ENCODE measurements around the gene THAP5. TPM values are rescaled to one million over a fixed set of nuclear protein-coding genes. Genes with fewer than 3 reads are reported as not detected.

THAP5 gene
- total RNA-seq, 1 experiment from 2014 or later: 24.6 TPM

DNA sequence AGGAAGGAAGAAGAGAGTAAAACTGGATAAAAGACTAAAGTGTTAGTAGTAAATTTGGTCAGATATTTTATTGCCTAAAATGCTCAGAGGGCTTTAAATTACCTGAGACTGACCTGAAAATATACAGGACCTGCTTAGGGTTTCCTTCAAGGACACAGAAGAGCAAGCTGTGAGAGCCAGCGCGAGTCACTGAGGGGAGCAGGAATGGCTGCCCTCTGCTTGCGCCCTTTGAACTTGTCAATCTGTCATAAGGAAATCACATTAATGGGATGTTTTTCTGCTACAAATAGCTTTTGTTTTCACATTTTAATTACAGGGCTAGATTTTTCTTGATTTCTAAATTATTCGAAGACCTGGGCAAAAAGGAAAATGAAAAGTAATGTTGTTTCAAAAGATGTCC lies 27.1 kb upstream of the THAP5 start:
- POLR2A ChIA-PET: no interaction called here
- H3K27me3 ChIP-seq (ENCODE audit: control insufficient read depth, insufficient read depth, low read length): peaks cover 5% of the 10 kb centered on the region; the same call in 1 of the 2 replicates
- CTCF ChIA-PET: no interaction called here
- H3K4me1 ChIP-seq (ENCODE audit: control insufficient read depth, insufficient read depth, low read length): no peaks in the 10 kb centered on the region
- BruUV-seq (replicated peaks): no TSS peak
- H3K36me3 ChIP-seq (ENCODE audit: control insufficient read depth, insufficient read depth, low read length): no peaks in the 10 kb centered on the region
- ATAC-seq (no peak), DNase-seq (ENCODE audit: low read depth, low spot score) (no peak)
- in situ Hi-C loops (cut with HindIII; ENCODE audit: low pct_unique_long_range_greater_than_20kb, low sequenced_read_pairs): no loop called here
- intact Hi-C loops (cut with micrococcal nuclease; ENCODE audit: unreplicated experiment): no loop called here
- H3K9me3 ChIP-seq (ENCODE audit: control insufficient read depth, insufficient read depth, low read depth, low read length): no peaks in the 10 kb centered on the region
- no peak for TF ChIP-seq POLR2AphosphoS5 (IDR thresholded peaks at IDR 0.05; ENCODE audit: low read depth, low read length)
- TF ChIP-seq, protein P1, sequence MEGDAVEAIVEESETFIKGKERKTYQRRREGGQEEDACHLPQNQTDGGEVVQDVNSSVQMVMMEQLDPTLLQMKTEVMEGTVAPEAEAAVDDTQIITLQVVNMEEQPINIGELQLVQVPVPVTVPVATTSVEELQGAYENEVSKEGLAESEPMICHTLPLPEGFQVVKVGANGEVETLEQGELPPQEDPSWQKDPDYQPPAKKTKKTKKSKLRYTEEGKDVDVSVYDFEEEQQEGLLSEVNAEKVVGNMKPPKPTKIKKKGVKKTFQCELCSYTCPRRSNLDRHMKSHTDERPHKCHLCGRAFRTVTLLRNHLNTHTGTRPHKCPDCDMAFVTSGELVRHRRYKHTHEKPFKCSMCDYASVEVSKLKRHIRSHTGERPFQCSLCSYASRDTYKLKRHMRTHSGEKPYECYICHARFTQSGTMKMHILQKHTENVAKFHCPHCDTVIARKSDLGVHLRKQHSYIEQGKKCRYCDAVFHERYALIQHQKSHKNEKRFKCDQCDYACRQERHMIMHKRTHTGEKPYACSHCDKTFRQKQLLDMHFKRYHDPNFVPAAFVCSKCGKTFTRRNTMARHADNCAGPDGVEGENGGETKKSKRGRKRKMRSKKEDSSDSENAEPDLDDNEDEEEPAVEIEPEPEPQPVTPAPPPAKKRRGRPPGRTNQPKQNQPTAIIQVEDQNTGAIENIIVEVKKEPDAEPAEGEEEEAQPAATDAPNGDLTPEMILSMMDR (IDR thresholded peaks at IDR 0.05): no peak
- no peak for TF ChIP-seq TCF7L2 (IDR thresholded peaks at IDR 0.05; ENCODE audit: low read depth, low read length)
- no peak for TF ChIP-seq SIN3A (IDR thresholded peaks at IDR 0.05; ENCODE audit: borderline replicate concordance, insufficient read depth, low read depth, low read length)
- TF ChIP-seq, protein P2, sequence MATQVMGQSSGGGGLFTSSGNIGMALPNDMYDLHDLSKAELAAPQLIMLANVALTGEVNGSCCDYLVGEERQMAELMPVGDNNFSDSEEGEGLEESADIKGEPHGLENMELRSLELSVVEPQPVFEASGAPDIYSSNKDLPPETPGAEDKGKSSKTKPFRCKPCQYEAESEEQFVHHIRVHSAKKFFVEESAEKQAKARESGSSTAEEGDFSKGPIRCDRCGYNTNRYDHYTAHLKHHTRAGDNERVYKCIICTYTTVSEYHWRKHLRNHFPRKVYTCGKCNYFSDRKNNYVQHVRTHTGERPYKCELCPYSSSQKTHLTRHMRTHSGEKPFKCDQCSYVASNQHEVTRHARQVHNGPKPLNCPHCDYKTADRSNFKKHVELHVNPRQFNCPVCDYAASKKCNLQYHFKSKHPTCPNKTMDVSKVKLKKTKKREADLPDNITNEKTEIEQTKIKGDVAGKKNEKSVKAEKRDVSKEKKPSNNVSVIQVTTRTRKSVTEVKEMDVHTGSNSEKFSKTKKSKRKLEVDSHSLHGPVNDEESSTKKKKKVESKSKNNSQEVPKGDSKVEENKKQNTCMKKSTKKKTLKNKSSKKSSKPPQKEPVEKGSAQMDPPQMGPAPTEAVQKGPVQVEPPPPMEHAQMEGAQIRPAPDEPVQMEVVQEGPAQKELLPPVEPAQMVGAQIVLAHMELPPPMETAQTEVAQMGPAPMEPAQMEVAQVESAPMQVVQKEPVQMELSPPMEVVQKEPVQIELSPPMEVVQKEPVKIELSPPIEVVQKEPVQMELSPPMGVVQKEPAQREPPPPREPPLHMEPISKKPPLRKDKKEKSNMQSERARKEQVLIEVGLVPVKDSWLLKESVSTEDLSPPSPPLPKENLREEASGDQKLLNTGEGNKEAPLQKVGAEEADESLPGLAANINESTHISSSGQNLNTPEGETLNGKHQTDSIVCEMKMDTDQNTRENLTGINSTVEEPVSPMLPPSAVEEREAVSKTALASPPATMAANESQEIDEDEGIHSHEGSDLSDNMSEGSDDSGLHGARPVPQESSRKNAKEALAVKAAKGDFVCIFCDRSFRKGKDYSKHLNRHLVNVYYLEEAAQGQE (IDR thresholded peaks at IDR 0.05; ENCODE audit: insufficient read depth in 1 of 2, low read depth in 2 of 2, low read length in 1 of 2): no peak
- H3K4me3 ChIP-seq (ENCODE audit: low read depth in 2 of 2, low read length in 2 of 2): no peak overlapping the region
- H3K27ac ChIP-seq (ENCODE audit: low read length): no peak overlapping the region

DNA sequence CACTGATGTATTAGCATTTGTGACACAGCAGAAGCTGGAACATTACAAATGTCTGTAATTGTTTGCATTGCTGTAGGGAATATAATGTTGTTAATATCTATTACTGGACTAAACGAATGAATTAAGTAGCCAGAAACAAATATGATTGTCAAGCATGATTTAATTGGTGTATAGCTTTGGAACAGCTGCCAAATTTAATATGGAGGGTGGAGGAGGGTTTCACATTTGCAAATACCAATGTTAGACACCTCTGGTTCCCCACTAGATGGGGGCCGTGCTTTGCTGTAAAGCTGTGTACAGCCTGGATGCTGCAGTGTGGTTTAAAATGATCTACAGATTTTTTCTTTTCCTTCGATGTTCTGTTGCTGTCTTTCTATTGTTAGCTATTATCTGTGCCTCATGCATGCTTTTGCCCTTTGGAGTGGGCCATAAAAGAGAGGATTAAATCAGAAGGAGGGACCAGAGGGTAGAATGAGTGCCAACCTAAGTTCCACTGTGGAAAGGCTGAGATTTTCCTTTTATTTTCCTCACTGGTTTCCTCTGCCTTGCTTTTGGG lies 23.2 kb upstream of the THAP5 start:
- no peak for TF ChIP-seq SIN3A (IDR thresholded peaks at IDR 0.05; ENCODE audit: borderline replicate concordance, insufficient read depth, low read depth, low read length)
- TF ChIP-seq, protein P1 (IDR thresholded peaks at IDR 0.05): peak; percentile 57
- intact Hi-C loops (cut with micrococcal nuclease; ENCODE audit: unreplicated experiment): no loop called here
- Histone ChIP-seq H3K36me3 (ENCODE audit: control insufficient read depth, insufficient read depth, low read length) (no peaks in the 10 kb centered on the region), H3K27me3 (ENCODE audit: control insufficient read depth, insufficient read depth, low read length) (no peaks in the 10 kb centered on the region), H3K4me1 (ENCODE audit: control insufficient read depth, insufficient read depth, low read length) (no peaks in the 10 kb centered on the region), H3K27ac (ENCODE audit: low read length) (no peak overlapping the region), H3K4me3 (ENCODE audit: low read depth in 2 of 2, low read length in 2 of 2) (no peak overlapping the region), H3K9me3 (ENCODE audit: control insufficient read depth, insufficient read depth, low read depth, low read length) (no peaks in the 10 kb centered on the region)
- ATAC-seq (peak; percentile 85), DNase-seq (ENCODE audit: low read depth, low spot score) (no peak)
- CTCF ChIA-PET: no interaction called here
- no TSS peak for BruUV-seq (replicated peaks)
- in situ Hi-C loops (cut with HindIII; ENCODE audit: low pct_unique_long_range_greater_than_20kb, low sequenced_read_pairs): no loop called here
- POLR2A ChIA-PET: no interaction called here

Data from Panc1 (cell line).